ENCODE results near the gene ZP4.

DNA sequence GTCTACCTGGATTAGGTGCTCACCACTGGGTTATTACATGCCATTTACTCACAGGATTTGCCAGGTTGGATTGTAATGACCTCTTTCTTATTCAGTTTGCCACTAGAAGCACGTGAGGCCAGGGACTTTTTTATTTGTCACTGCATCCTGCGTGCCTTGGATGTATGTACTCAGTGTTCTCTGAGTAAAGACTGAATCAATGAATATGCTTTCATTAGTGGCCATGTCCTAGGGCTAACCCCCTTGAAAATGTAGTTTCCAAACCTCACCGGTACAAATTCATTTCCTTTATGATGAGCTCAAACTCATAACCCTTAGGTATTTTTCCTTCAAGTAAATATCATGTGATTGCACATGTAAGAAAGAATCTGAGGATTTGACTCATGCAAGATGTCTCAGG lies 1.3 kb upstream of the ZP4 start:
- TF ChIP-seq, protein P1, sequence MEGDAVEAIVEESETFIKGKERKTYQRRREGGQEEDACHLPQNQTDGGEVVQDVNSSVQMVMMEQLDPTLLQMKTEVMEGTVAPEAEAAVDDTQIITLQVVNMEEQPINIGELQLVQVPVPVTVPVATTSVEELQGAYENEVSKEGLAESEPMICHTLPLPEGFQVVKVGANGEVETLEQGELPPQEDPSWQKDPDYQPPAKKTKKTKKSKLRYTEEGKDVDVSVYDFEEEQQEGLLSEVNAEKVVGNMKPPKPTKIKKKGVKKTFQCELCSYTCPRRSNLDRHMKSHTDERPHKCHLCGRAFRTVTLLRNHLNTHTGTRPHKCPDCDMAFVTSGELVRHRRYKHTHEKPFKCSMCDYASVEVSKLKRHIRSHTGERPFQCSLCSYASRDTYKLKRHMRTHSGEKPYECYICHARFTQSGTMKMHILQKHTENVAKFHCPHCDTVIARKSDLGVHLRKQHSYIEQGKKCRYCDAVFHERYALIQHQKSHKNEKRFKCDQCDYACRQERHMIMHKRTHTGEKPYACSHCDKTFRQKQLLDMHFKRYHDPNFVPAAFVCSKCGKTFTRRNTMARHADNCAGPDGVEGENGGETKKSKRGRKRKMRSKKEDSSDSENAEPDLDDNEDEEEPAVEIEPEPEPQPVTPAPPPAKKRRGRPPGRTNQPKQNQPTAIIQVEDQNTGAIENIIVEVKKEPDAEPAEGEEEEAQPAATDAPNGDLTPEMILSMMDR (conservative IDR thresholded peaks at IDR 0.05; ENCODE audit: low read depth in 2 of 2): no peak
- TF ChIP-seq EZH2 (IDR thresholded peaks at IDR 0.05; ENCODE audit: low read depth, unreplicated experiment): no peak
- no peak for TF ChIP-seq POLR2AphosphoS5 (IDR thresholded peaks at IDR 0.05; ENCODE audit: low read depth)
- no peak for TF ChIP-seq EZH2phosphoT487 (IDR thresholded peaks at IDR 0.05; ENCODE audit: unreplicated experiment)

All from GM23338 (cell line).